H1 (cell line): ENCODE results near the gene TGM2. TPM values are rescaled to one million over a fixed set of nuclear protein-coding genes. Genes with fewer than 3 reads are reported as not detected.

Source experiments
- CTCF ChIA-PET: fragments of 300-600 bp; sonication (Branson Sonifier 250); formaldehyde crosslinking; loops from one replicate; lab custom pipeline; 2021; ENCODE audit not compliant: partially characterized antibody; lab: Charles Lee
- POLR2A ChIA-PET: fragments of 300-600 bp; sonication (Branson Sonifier 250); formaldehyde crosslinking; loops from one replicate; lab custom pipeline; 2021; ENCODE audit warnings: inconsistent platforms; ENCODE audit not compliant: partially characterized antibody; lab: Charles Lee
- DNase-seq, 2 experiments: peaks; one replicate each; pipeline versions ENCODE4 v3.0.0 to v3.0.0-alpha.2; 2010 to 2022; ENCODE audit warnings: low spot score in 2 of 2, low read depth in 1 of 2, mixed read lengths in 1 of 2
- FAIRE-seq: peaks from 2 replicates; lab custom pipeline; 2011; peaks lifted over from hg19 to GRCh38; lab: Jason Lieb, UNC
- H2AFZ ChIP-seq: 2 replicates; pipeline ENCODE4 v1.8.1; 2012; ENCODE audit warnings: low read length, inconsistent platforms
- H2AK5ac ChIP-seq: 2 replicates; pipeline ENCODE4 v1.6.1; 2013; ENCODE audit warnings: low read depth, low read length
- H2BK120ac ChIP-seq: replicated peaks from 2 replicates; pipeline ENCODE3; 2013; ENCODE audit warnings: low read depth, low read length, inconsistent platforms
- H2BK12ac ChIP-seq: 2 replicates; pipeline ENCODE4 v1.6.1; 2013; ENCODE audit warnings: low read depth, low read length
- H2BK15ac ChIP-seq: 2 replicates; pipeline ENCODE4 v1.6.1; 2013; ENCODE audit warnings: low read length
- H2BK20ac ChIP-seq: 2 replicates; pipeline ENCODE4 v1.6.1; 2013; ENCODE audit warnings: low read length
- H2BK5ac ChIP-seq: 2 replicates; pipeline ENCODE4 v1.6.1; 2013; ENCODE audit warnings: low read depth, low read length
- H3K14ac ChIP-seq: 2 replicates; pipeline ENCODE4 v1.6.1; 2013; ENCODE audit warnings: inconsistent platforms; ENCODE audit not compliant: insufficient read length
- H3K18ac ChIP-seq: 2 replicates; pipeline ENCODE4 v1.6.1; 2013; ENCODE audit warnings: low read length; ENCODE audit errors: extremely low read depth
- H3K23ac ChIP-seq: 2 replicates; pipeline ENCODE4 v1.6.1; 2013; ENCODE audit warnings: inconsistent platforms; ENCODE audit not compliant: insufficient read length
- H3K23me2 ChIP-seq: 2 replicates; pipeline ENCODE4 v1.6.1; 2013; ENCODE audit warnings: low read depth, low read length
- H3K27ac ChIP-seq: 2 replicates; pipeline ENCODE4 v1.6.1; 2011; ENCODE audit warnings: low read depth, low read length, inconsistent platforms
- H3K27me3 ChIP-seq, 4 experiments: replicated peaks in 1 of 4; 1 replicate in 1 of 4; 2 replicates in 3 of 4; pipeline versions ENCODE4 v1.6.1 to v1.8.1; 2011 to 2013; ENCODE audit warnings: low read length in 3 of 4, mild to moderate bottlenecking in 3 of 4, inconsistent platforms in 2 of 4, mixed read lengths in 2 of 4, moderate library complexity in 1 of 4; ENCODE audit not compliant: control insufficient read depth in 3 of 4, insufficient read depth in 3 of 4; ENCODE audit errors: extremely low read depth in 1 of 4
- H3K36me3 ChIP-seq, 4 experiments: 2 replicates each; pipeline versions ENCODE4 v1.6.1 to v1.8.1; 2011 to 2013; ENCODE audit warnings: mild to moderate bottlenecking in 4 of 4, low read length in 3 of 4, moderate library complexity in 2 of 4, control low read depth in 1 of 4, inconsistent platforms in 1 of 4; ENCODE audit not compliant: insufficient read depth in 4 of 4, control insufficient read depth in 2 of 4
- H3K4ac ChIP-seq: replicated peaks from 2 replicates; pipeline ENCODE3; 2013; ENCODE audit warnings: low read length, low read depth, mixed read lengths, inconsistent platforms; ENCODE audit not compliant: insufficient read length
- H3K4me1 ChIP-seq, 4 experiments: replicated peaks in 1 of 4; 1 replicate in 1 of 4; 2 replicates in 3 of 4; pipeline versions ENCODE4 v1.6.1 to v1.8.1; 2011 to 2013; ENCODE audit warnings: low read length in 3 of 4, inconsistent platforms in 2 of 4, mixed read lengths in 1 of 4; ENCODE audit not compliant: insufficient read depth in 4 of 4, control insufficient read depth in 3 of 4
- H3K4me2 ChIP-seq, 2 experiments: 2 replicates each; pipeline versions ENCODE4 v1.6.1 to v1.8.1; 2011 to 2013; ENCODE audit warnings: low read depth in 2 of 2, low read length in 2 of 2, control low read depth in 1 of 2, inconsistent platforms in 1 of 2, mild to moderate bottlenecking in 1 of 2; ENCODE audit not compliant: insufficient read depth in 1 of 2
- H3K4me3 ChIP-seq, 4 experiments: fragments of 200-600, 300-600 bp in 1 of 4; sonication (generic), shearing (Covaris generic), sonication (Bioruptor Twin) in 1 of 4; 2 replicates each; pipeline versions ENCODE4 v1.5.1 to v1.8.1; 2011 to 2016; ENCODE audit warnings: low read length in 4 of 4, low read depth in 3 of 4, control low read depth in 2 of 4, inconsistent platforms in 2 of 4, mild to moderate bottlenecking in 2 of 4, mixed read lengths in 1 of 4, moderate library complexity in 1 of 4; ENCODE audit not compliant: insufficient read depth in 2 of 4; ENCODE audit errors: extremely low read depth in 1 of 4
- H3K56ac ChIP-seq: replicated peaks from 2 replicates; pipeline ENCODE3; 2013; ENCODE audit warnings: low read depth, mild to moderate bottlenecking, mixed read lengths, low read length, inconsistent platforms; ENCODE audit not compliant: insufficient read length
- H3K79me1 ChIP-seq: 2 replicates; pipeline ENCODE4 v1.6.1; 2013; ENCODE audit warnings: low read depth, low read length, control low read depth
- H3K79me2 ChIP-seq, 2 experiments: 2 replicates each; pipeline versions ENCODE4 v1.6.1 to v1.8.1; 2012 to 2013; ENCODE audit warnings: low read length in 2 of 2, mild to moderate bottlenecking in 2 of 2, inconsistent platforms in 1 of 2; ENCODE audit not compliant: insufficient read depth in 2 of 2, control insufficient read depth in 1 of 2
- H3K9ac ChIP-seq, 4 experiments: replicated peaks in 1 of 4; 1 replicate in 1 of 4; 2 replicates in 3 of 4; pipeline versions ENCODE4 v1.6.1 to v1.8.1; 2011 to 2013; ENCODE audit warnings: low read depth in 3 of 4, low read length in 3 of 4, control low read depth in 2 of 4, mild to moderate bottlenecking in 2 of 4, moderate library complexity in 2 of 4, inconsistent platforms in 1 of 4; ENCODE audit errors: extremely low read depth in 1 of 4
- H3K9me3 ChIP-seq, 2 experiments: 2 replicates each; pipeline versions ENCODE4 v1.6.1 to v1.8.1; 2012 to 2013; ENCODE audit warnings: mild to moderate bottlenecking in 2 of 2, moderate library complexity in 2 of 2, control low read depth in 1 of 2, inconsistent platforms in 1 of 2, low read depth in 1 of 2, low read length in 1 of 2, mixed read lengths in 1 of 2; ENCODE audit not compliant: insufficient read depth in 2 of 2
- H4K20me1 ChIP-seq, 2 experiments: replicated peaks in 1 of 2; 2 replicates each; pipeline versions ENCODE3 to v1.8.1; 2011 to 2013; ENCODE audit warnings: inconsistent platforms in 2 of 2, low read length in 2 of 2, mild to moderate bottlenecking in 1 of 2; ENCODE audit not compliant: insufficient read depth in 2 of 2, control insufficient read depth in 1 of 2
- H4K5ac ChIP-seq: 2 replicates; pipeline ENCODE4 v1.6.1; 2013; ENCODE audit warnings: low read length, low read depth, mixed read lengths, inconsistent platforms; ENCODE audit not compliant: insufficient read length
- H4K8ac ChIP-seq: 2 replicates; pipeline ENCODE4 v1.8.0; 2013; ENCODE audit warnings: mild to moderate bottlenecking, moderate library complexity, low read length, inconsistent platforms; ENCODE audit not compliant: insufficient read depth; ENCODE audit errors: extremely low read depth
- H4K91ac ChIP-seq: replicated peaks from 2 replicates; pipeline ENCODE3; 2013; ENCODE audit warnings: low read length, mixed read lengths, inconsistent platforms; ENCODE audit not compliant: insufficient read length
- CBX8 ChIP-seq: fragments of 300-800, 300-1000 bp; sonication (generic); IDR thresholded peaks from 2 replicates; pipeline ENCODE4 v1.7.1; 2016; ENCODE audit warnings: low read depth, low read length, borderline replicate concordance
- CTBP2 ChIP-seq: IDR thresholded peaks from 2 replicates; pipeline ENCODE4 v1.7.0; 2011; ENCODE audit warnings: borderline replicate concordance, mild to moderate bottlenecking, moderate library complexity, mixed read lengths, low read length; ENCODE audit not compliant: insufficient read depth, insufficient read length
- EGR1 ChIP-seq: IDR thresholded peaks from 2 replicates; pipeline ENCODE4 v1.6.1; 2011; ENCODE audit warnings: low read depth, low read length, borderline replicate concordance
- GABPA ChIP-seq: IDR thresholded peaks from 2 replicates; pipeline ENCODE4 v1.6.1; 2011; ENCODE audit warnings: mild to moderate bottlenecking, low read length, moderate library complexity, borderline replicate concordance; ENCODE audit not compliant: insufficient read depth
- JUN ChIP-seq: IDR thresholded peaks from 2 replicates; pipeline ENCODE4 v1.6.1; 2011; ENCODE audit warnings: low read depth, mild to moderate bottlenecking, improper control_type of control experiment, low read length
- JUND ChIP-seq: IDR thresholded peaks from 2 replicates; pipeline ENCODE4 v1.6.1; 2011; ENCODE audit warnings: mild to moderate bottlenecking, improper control_type of control experiment, low read length
- POLR2AphosphoS5 ChIP-seq: IDR thresholded peaks from 2 replicates; pipeline ENCODE4 v1.6.1; 2011; ENCODE audit warnings: low read depth, low read length
- RBBP5 ChIP-seq: IDR thresholded peaks from 2 replicates; pipeline ENCODE4 v1.7.1; 2012; ENCODE audit warnings: low read depth, mild to moderate bottlenecking, inconsistent platforms, low read length, moderate library complexity, borderline replicate concordance
- SAP30 ChIP-seq: fragments of 300-600 bp; sonication (generic); IDR thresholded peaks from 2 replicates; pipeline ENCODE4 v1.7.1; 2012; ENCODE audit warnings: low read length, moderate library complexity, mild to moderate bottlenecking, inconsistent platforms; ENCODE audit not compliant: insufficient read depth, insufficient replicate concordance
- TAF7 ChIP-seq: optimal IDR thresholded peaks from 2 replicates; pipeline ENCODE3; 2011; ENCODE audit warnings: low read depth, mild to moderate bottlenecking, inconsistent platforms, low read length, moderate library complexity, borderline replicate concordance
- TCF12 ChIP-seq: IDR thresholded peaks from 2 replicates; pipeline ENCODE4 v1.6.1; 2011; ENCODE audit warnings: low read depth, mild to moderate bottlenecking, low read length
- WGBS, 2 experiments: shearing (Covaris generic) in 1 of 2; methylation state at CpG; one replicate each; pipeline versions ENCODE4 v1.1.6 to v1.1.7; 2013 to 2015; ENCODE audit warnings: low lambda C conversion rate in 2 of 2, mixed read lengths in 2 of 2, inconsistent platforms in 1 of 2, low coverage in 1 of 2, missing lambda C conversion rate in 1 of 2; ENCODE audit not compliant: insufficient replicate concordance in 2 of 2, insufficient coverage in 1 of 2, insufficient read length in 1 of 2; ENCODE audit errors: extremely low coverage in 1 of 2, missing lambda C conversion rate in 1 of 2; 5-methylcytosine and 5-hydroxymethylcytosine counted together
- polyA plus RNA-seq, 7 experiments: library from polyadenylated mRNA; depleted of rRNA in 3 of 7; stranded (reverse) in 5 of 7; unstranded in 2 of 7; fragments of >200 nt in 5 of 7; fragments of 200-250 nt in 2 of 7; gene quantifications; 1 replicate in 5 of 7; 2 replicates in 1 of 7; 4 replicates in 1 of 7; pipeline versions ENCODE4 v1.2.1 to v1.2.3, GENCODE V29; 2011 to 2013; ENCODE audit warnings: missing spikeins in 2 of 7, mixed read lengths in 2 of 7
- total RNA-seq: library from RNA; stranded (reverse); fragmentation: NEBNext Ultra II Directional; extraction: Animal tissue kit (Norgen Biotek cat#: 25700); gene quantifications from 2 replicates; pipeline ENCODE4 v1.2.1, GENCODE V29; 2021
- TF ChIP-seq, protein P1 (sequence below): IDR thresholded peaks from 2 replicates; pipeline ENCODE4 v1.6.1; 2012; ENCODE audit warnings: inconsistent platforms

TGM2 gene
- total and polyA plus RNA-seq, 2 of the 8 experiments (the other 6 are each of a cell fraction or from before 2014, with no cell fraction given) = 0.86 to 1.0 TPM

DNA sequence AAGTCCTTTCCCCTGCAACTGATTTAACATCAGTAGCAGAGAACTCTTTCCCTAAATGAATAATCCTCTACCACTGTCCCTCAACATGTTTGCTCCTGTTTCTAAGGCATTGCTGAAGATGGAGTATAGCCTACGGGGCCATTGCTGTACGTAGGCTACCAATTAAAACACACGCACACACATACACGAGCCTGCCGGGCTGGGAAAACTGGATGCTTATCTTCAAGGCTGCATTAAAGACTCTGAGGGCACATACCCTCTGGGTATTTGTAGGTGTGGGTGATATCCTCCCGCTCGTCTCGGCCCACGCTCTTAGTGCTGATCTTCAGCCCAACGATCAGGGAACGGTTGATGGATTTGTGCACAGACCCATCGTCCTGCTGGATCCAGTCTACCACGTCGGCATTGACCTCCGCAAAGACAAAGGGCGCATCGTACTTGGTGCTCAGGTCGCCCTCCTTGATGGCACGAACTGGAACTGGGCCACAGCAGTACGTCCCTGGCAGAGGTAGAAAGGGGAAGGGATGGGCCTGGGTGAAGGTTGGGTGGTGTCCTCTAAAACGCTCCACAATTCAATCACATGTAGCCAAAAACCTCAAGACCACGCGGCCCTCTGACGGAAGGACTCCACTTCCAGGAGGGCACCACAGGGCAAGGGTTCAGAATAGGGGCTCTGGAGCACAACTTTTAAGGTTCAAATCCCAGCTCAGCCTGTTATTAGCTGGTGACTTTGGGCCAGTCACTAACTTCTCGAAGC lies 25.7 kb downstream of the TGM2 start:
- ChIA-PET CTCF (interaction anchor here (0.6 to 3.7 kb wide), 6 partner anchors 9 to 77 kb away, joined by 3 to 14 read pairs (median 4); no protein-coding TSS in a partner anchor), POLR2A (no interaction called here)
- H4K91ac ChIP-seq = peak overlapping the region; percentile 22
- no peak overlapping the region for H2BK120ac ChIP-seq
- FAIRE-seq (no peak), DNase-seq (no peak)
- H3K27me3 ChIP-seq = no peaks in the 10 kb centered on the region
- H2AFZ ChIP-seq = no peak overlapping the region
- H2AK5ac ChIP-seq = no peak overlapping the region
- H3K4ac ChIP-seq = no peak overlapping the region
- no peak overlapping the region for H3K4me2 ChIP-seq
- no peak overlapping the region for H4K8ac ChIP-seq
- no peaks in the 10 kb centered on the region for H4K20me1 ChIP-seq
- H3K27ac ChIP-seq = no peak overlapping the region
- no peak overlapping the region for H3K23ac ChIP-seq
- peak overlapping the region; percentile 60; the same call in 1 of the 2 replicates for H2BK12ac ChIP-seq
- no peak overlapping the region for H3K4me3 ChIP-seq
- H2BK15ac ChIP-seq = no peak overlapping the region
- H4K5ac ChIP-seq = no peak overlapping the region
- no peak overlapping the region for H3K56ac ChIP-seq
- H3K79me1 ChIP-seq = no peaks in the 10 kb centered on the region
- H2BK5ac ChIP-seq = no peak overlapping the region
- H2BK20ac ChIP-seq = no peak overlapping the region
- no peak overlapping the region for H3K9ac ChIP-seq
- H3K79me2 ChIP-seq = no peaks in the 10 kb centered on the region
- H3K23me2 ChIP-seq = peaks cover 1% of the 10 kb centered on the region; the same call in 1 of the 2 replicates
- H3K14ac ChIP-seq = no peak overlapping the region
- no peak overlapping the region for H3K18ac ChIP-seq
- no peaks in the 10 kb centered on the region for H3K36me3 ChIP-seq
- WGBS, 2 experiments = 93% methylated on average over 25 of the region's 25 CpGs; no CpG with 5 or more reads in 1 of the 2 experiments
- H3K9me3 ChIP-seq = no peaks in the 10 kb centered on the region
- peaks cover 0 to 7% (median 4%) of the 10 kb centered on the region in 4 experiments; a peak in 4 of 7 replicates for H3K4me1 ChIP-seq
- TF ChIP-seq CTBP2 (no peak), TCF12 (no peak), SAP30 (no peak), CBX8 (no peak), JUN (no peak), POLR2AphosphoS5 (no peak), RBBP5 (no peak), EGR1 (no peak), JUND (no peak), GABPA (no peak), TAF7 (no peak)
- TF ChIP-seq, protein P1, sequence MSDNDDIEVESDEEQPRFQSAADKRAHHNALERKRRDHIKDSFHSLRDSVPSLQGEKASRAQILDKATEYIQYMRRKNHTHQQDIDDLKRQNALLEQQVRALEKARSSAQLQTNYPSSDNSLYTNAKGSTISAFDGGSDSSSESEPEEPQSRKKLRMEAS = no peak
